Measurements from ENCODE around the gene BAZ1B. TPM values are rescaled to one million over a fixed set of nuclear protein-coding genes. Genes with fewer than 3 reads are reported as not detected.

The BAZ1B gene
- total and polyA plus RNA-seq, 4 experiments from 2014 or later, result 5.8 to 78.6 (median 52.2) TPM

DNA sequence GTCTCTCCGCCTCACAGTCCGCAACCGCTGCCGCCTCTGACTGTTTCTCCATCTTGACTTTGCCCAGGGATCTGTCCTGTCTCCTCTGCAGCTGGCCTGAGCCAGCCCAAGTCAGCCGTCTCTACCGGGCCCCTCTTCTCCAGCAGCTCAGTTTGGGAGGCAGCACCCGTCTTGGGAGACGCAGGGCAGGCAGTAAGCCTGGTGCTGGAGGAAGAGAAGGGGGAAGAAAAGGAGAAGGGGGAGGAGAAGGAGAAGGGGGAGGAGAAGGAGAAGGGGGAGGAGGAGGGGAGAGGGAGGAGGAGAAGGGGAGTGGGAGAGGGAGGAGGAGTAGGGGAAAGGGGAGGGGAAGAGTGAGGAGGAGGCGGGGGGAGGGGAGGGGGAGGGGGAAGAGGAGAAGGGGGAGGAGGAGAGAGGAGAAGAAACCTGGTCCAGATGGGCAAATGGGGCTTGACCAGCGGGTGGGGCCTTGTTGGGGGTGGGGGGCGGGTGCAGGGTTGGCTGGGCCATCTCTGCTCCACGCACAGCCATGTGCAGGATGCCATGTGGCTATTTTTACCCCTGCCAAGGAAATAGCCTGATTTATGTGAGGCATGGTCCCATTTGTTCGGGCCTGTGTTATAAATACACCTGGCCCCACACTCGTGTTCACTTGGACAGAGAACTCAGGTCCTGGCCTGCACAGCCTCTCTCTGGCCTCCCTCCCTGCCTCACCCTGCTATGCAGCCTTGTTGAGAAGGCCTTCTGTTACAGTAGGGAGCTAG, 124.4 kb downstream of the BAZ1B start:
- Mint-ChIP-seq H3K36me3 (peaks cover 0 to 3% of the 10 kb centered on the region in 2 donors), H3K4me3 (no peak overlapping the region), H3K27ac (no peak overlapping the region), H3K27me3 (peaks cover 14 to 15% of the 10 kb centered on the region in 2 donors), H3K9me3 (no peaks in the 10 kb centered on the region), H3K4me1 (peaks cover 0 to 10% (median 0%) of the 10 kb centered on the region in 4 donors)
- Histone ChIP-seq H3K27me3 (ENCODE audit: insufficient read depth, low read length) (no peaks in the 10 kb centered on the region), H3K4me1 (ENCODE audit: insufficient read depth, low read length) (no peaks in the 10 kb centered on the region), H3K4me3 (ENCODE audit: low read length in 2 of 2) (no peak overlapping the region), H3K27ac (ENCODE audit: low read depth, low read length) (no peak overlapping the region), H3K9me3 (ENCODE audit: control insufficient read depth in 1 of 2, low read length in 2 of 2) (no peaks in the 10 kb centered on the region), H3K36me3 (ENCODE audit: insufficient read depth, low read length) (no peaks in the 10 kb centered on the region)
- ChIA-PET POLR2A (ENCODE audit: partially characterized antibody) (no interaction called here), CTCF (ENCODE audit: partially characterized antibody) (no interaction called here)
- no peak for DNase-seq
- intact Hi-C loops (cut with micrococcal nuclease), result no loop called here

DNA sequence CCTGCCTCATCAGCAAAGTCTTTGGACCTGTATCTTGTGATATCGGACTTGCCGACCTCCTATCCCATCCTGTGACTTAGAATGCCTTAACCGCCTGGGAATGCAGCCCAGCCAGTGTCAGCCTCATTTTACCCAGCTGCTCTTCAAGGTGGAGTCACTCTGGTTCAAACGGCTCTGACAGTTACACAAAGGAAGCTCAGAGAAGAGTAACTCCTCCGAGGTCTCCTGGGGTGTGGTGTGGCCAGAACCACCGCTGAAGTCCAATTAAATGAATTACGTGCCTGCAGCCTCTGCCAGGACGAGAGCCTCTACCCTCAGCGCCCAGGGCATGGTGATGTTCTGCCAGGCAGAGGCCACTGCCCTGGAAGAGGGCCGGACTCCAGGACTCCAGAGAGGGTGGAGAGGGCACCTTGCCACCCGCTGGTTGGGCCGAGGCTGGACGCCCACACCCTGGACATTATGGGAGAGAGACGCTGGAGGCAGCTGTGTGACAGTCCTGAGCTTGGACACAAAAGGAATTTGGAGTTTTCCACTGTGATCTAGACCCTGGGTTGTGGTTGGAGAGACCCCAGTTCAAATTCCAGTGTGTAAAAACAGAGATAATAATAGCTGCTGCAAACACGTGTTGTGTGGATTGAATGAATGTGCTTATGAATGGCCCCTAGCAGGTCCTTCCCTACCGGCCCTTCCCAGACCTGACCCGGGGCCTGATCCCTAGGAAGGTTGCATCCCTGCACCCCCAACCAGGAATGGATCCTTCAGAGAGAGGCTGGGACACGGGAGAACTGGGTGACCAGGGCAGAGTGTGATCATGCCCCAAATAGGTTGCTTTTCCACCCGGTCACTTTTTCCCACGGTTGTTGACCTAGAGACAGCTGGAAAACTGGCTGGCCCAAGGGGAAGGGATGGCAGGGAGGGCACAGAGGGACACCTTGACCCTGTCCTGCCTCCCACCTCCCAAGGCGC, 126.3 kb downstream of the BAZ1B start:
- POLR2A ChIA-PET (ENCODE audit: partially characterized antibody), result no interaction called here
- H3K4me3 Mint-ChIP-seq, result peak overlapping the region in 1 of 8 donors; percentile 31
- CTCF ChIA-PET (ENCODE audit: partially characterized antibody), result no interaction called here
- H3K27me3 ChIP-seq (ENCODE audit: insufficient read depth, low read length), result no peaks in the 10 kb centered on the region
- no peak overlapping the region for H3K27ac ChIP-seq (ENCODE audit: low read depth, low read length)
- H3K4me3 ChIP-seq (ENCODE audit: low read length in 2 of 2), result no peak overlapping the region
- intact Hi-C loops (cut with micrococcal nuclease), result no loop called here
- H3K4me1 ChIP-seq (ENCODE audit: insufficient read depth, low read length), result no peaks in the 10 kb centered on the region
- peaks cover 0 to 7% (median under 1%) of the 10 kb centered on the region in 8 donors for H3K9me3 Mint-ChIP-seq
- no peak for DNase-seq
- no peaks in the 10 kb centered on the region for H3K36me3 ChIP-seq (ENCODE audit: insufficient read depth, low read length)
- H3K9me3 ChIP-seq (ENCODE audit: control insufficient read depth in 1 of 2, low read length in 2 of 2), result no peaks in the 10 kb centered on the region
- H3K27ac Mint-ChIP-seq, result no peak overlapping the region
- peaks cover 0 to 3% of the 10 kb centered on the region in 2 donors for H3K36me3 Mint-ChIP-seq
- H3K4me1 Mint-ChIP-seq, result peaks cover 0 to 10% (median 0%) of the 10 kb centered on the region in 4 donors
- peaks cover 14 to 15% of the 10 kb centered on the region in 2 donors for H3K27me3 Mint-ChIP-seq

DNA sequence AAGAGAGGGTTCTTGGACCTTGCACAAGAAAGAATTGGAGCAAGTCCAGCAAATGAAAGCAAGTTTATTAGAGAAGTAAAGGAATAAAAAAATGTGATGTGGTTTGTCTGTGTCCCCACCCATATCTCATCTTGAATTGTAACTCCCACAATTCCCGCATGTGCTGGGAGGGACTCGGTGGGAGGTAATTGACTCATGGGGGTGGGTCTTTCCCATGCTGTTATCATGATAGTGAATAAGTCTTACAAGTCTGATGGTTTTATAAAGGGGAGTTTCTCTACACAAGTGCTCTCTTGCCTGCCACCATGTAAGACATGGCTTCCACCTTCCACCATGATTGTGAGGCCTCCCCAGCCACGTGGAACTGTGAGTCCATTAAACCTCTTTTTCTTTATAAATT, 127.7 kb downstream of the BAZ1B start:
- DNase-seq, result no peak
- Mint-ChIP-seq H3K36me3 (peaks cover 0 to 3% of the 10 kb centered on the region in 2 donors), H3K4me3 (no peak overlapping the region), H3K27me3 (peaks cover 12 to 14% of the 10 kb centered on the region in 2 donors), H3K27ac (no peak overlapping the region), H3K9me3 (peaks cover 0 to 14% (median 8%) of the 10 kb centered on the region in 8 donors), H3K4me1 (peaks cover 0 to 3% (median 0%) of the 10 kb centered on the region in 4 donors)
- intact Hi-C loops (cut with micrococcal nuclease), result no loop called here
- no peaks in the 10 kb centered on the region for H3K36me3 ChIP-seq (ENCODE audit: insufficient read depth, low read length)
- H3K27me3 ChIP-seq (ENCODE audit: insufficient read depth, low read length), result no peaks in the 10 kb centered on the region
- no peaks in the 10 kb centered on the region for H3K4me1 ChIP-seq (ENCODE audit: insufficient read depth, low read length)
- ChIA-PET CTCF (ENCODE audit: partially characterized antibody) (no interaction called here), POLR2A (ENCODE audit: partially characterized antibody) (no interaction called here)
- H3K27ac ChIP-seq (ENCODE audit: low read depth, low read length), result no peak overlapping the region
- no peaks in the 10 kb centered on the region for H3K9me3 ChIP-seq (ENCODE audit: control insufficient read depth in 1 of 2, low read length in 2 of 2)
- no peak overlapping the region for H3K4me3 ChIP-seq (ENCODE audit: low read length in 2 of 2)

- no peak overlapping the region for H3K27ac Mint-ChIP-seq
- no peak overlapping the region for H3K27ac ChIP-seq (ENCODE audit: low read depth, low read length)
- no peak overlapping the region for H3K4me3 Mint-ChIP-seq
- intact Hi-C loops (cut with micrococcal nuclease), result no loop called here
- peaks cover 3 to 43% (median 33%) of the 10 kb centered on the region in 8 donors for H3K9me3 Mint-ChIP-seq
- H3K4me1 ChIP-seq (ENCODE audit: insufficient read depth, low read length), result no peaks in the 10 kb centered on the region
- no peaks in the 10 kb centered on the region for H3K27me3 ChIP-seq (ENCODE audit: insufficient read depth, low read length)
- ChIA-PET POLR2A (ENCODE audit: partially characterized antibody) (no interaction called here), CTCF (ENCODE audit: partially characterized antibody) (interaction anchor here (0.9 kb wide), 1 partner anchor 67 kb away, joined by 3 read pairs; no protein-coding TSS in a partner anchor)
- DNase-seq, result no peak
- H3K36me3 Mint-ChIP-seq, result peaks cover 3% of the 10 kb centered on the region in 2 donors
- no peaks in the 10 kb centered on the region for H3K36me3 ChIP-seq (ENCODE audit: insufficient read depth, low read length)
- peaks cover 0 to 8% of the 10 kb centered on the region in 2 donors for H3K9me3 ChIP-seq (ENCODE audit: control insufficient read depth in 1 of 2, low read length in 2 of 2)
- H3K27me3 Mint-ChIP-seq, result peaks cover 8 to 12% of the 10 kb centered on the region in 2 donors
- no peak overlapping the region for H3K4me3 ChIP-seq (ENCODE audit: low read length in 2 of 2)
- no peaks in the 10 kb centered on the region for H3K4me1 Mint-ChIP-seq
These were observed 130.7 kb downstream of the BAZ1B start for GRCh38 chr7:73391396-73391795.

Other genes starting within 250 kb of the BAZ1B start
- 10 to 100 TPM; 54.4 to 62.5 TPM for gene NSUN5, start 213.5 kb downstream of the BAZ1B start, total RNA-seq
- 10 to 100 TPM; 39.9 to 47.7 TPM for gene NSUN5, start 213.5 kb downstream of the BAZ1B start, polyA plus RNA-seq
- not detected for gene TRIM50, start 194.2 kb downstream of the BAZ1B start, total RNA-seq
- gene TRIM50, start 194.2 kb downstream of the BAZ1B start, polyA plus RNA-seq, result not detected
- gene FKBP6, start 194.1 kb downstream of the BAZ1B start, total RNA-seq, result not detected
- not detected for gene FKBP6, start 194.1 kb downstream of the BAZ1B start, polyA plus RNA-seq
- gene FZD9, start 88.5 kb downstream of the BAZ1B start, total RNA-seq, result not detected
- not detected for gene FZD9, start 88.5 kb downstream of the BAZ1B start, polyA plus RNA-seq
- gene BCL7B, start 35.4 kb upstream of the BAZ1B start, total RNA-seq, result 10 to 100 TPM; 57.0 to 58.0 TPM
- gene BCL7B, start 35.4 kb upstream of the BAZ1B start, polyA plus RNA-seq, result 100 to 1,000 TPM in 1 of 2 donors, 10 to 100 TPM in 1; 84.2 to 112 TPM
- 10 to 100 TPM; 45.4 to 47.5 TPM for gene TBL2, start 56.3 kb upstream of the BAZ1B start, total RNA-seq
- gene TBL2, start 56.3 kb upstream of the BAZ1B start, polyA plus RNA-seq, result 10 to 100 TPM; 15.6 to 20.5 TPM
- gene MLXIPL, start 102.2 kb upstream of the BAZ1B start, total RNA-seq, result not detected
- gene MLXIPL, start 102.2 kb upstream of the BAZ1B start, polyA plus RNA-seq, result not detected
- gene VPS37D, start 145.5 kb upstream of the BAZ1B start, total RNA-seq, result not detected
- not detected for gene VPS37D, start 145.5 kb upstream of the BAZ1B start, polyA plus RNA-seq
- gene DNAJC30, start 161.2 kb upstream of the BAZ1B start, total RNA-seq, result 10 to 100 TPM; 16.3 to 16.5 TPM
- 1 to 10 TPM; 8.3 to 9.4 TPM for gene DNAJC30, start 161.2 kb upstream of the BAZ1B start, polyA plus RNA-seq
- 10 to 100 TPM; 54.3 to 60.6 TPM for gene BUD23, start 161.3 kb upstream of the BAZ1B start, total RNA-seq
- gene BUD23, start 161.3 kb upstream of the BAZ1B start, polyA plus RNA-seq, result 100 to 1,000 TPM; 114 to 187 TPM
- gene STX1A, start 197.4 kb upstream of the BAZ1B start, total RNA-seq, result 1 to 10 TPM; 7.5 to 8.3 TPM
- 1 to 10 TPM; 1.2 to 3.3 TPM for gene STX1A, start 197.4 kb upstream of the BAZ1B start, polyA plus RNA-seq
- 10 to 100 TPM; 22.3 to 23.9 TPM for gene ABHD11, start 216.5 kb upstream of the BAZ1B start, total RNA-seq
- gene ABHD11, start 216.5 kb upstream of the BAZ1B start, polyA plus RNA-seq, result 10 to 100 TPM in 1 of 2 donors, 1 to 10 TPM in 1; 7.4 to 13.1 TPM
- not detected for gene CLDN3, start 248.0 kb upstream of the BAZ1B start, total RNA-seq
- gene CLDN3, start 248.0 kb upstream of the BAZ1B start, polyA plus RNA-seq, result not detected